NCI-H187 (cell line): Measurements from ENCODE around the gene FBXO36.
"Not testable (repeated sequence)": the region's sequence is repeated elsewhere in the genome, so short reads cannot be mapped to it uniquely, and the experiment has no call there.

Experiments
- DNase-seq, 2 experiments: peaks; one replicate each; lab custom pipeline; 2025; lab: John Stamatoyannopoulos, UW

Gene FBXO36, protein sequence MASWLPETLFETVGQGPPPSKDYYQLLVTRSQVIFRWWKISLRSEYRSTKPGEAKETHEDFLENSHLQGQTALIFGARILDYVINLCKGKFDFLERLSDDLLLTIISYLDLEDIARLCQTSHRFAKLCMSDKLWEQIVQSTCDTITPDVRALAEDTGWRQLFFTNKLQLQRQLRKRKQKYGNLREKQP

DNA sequence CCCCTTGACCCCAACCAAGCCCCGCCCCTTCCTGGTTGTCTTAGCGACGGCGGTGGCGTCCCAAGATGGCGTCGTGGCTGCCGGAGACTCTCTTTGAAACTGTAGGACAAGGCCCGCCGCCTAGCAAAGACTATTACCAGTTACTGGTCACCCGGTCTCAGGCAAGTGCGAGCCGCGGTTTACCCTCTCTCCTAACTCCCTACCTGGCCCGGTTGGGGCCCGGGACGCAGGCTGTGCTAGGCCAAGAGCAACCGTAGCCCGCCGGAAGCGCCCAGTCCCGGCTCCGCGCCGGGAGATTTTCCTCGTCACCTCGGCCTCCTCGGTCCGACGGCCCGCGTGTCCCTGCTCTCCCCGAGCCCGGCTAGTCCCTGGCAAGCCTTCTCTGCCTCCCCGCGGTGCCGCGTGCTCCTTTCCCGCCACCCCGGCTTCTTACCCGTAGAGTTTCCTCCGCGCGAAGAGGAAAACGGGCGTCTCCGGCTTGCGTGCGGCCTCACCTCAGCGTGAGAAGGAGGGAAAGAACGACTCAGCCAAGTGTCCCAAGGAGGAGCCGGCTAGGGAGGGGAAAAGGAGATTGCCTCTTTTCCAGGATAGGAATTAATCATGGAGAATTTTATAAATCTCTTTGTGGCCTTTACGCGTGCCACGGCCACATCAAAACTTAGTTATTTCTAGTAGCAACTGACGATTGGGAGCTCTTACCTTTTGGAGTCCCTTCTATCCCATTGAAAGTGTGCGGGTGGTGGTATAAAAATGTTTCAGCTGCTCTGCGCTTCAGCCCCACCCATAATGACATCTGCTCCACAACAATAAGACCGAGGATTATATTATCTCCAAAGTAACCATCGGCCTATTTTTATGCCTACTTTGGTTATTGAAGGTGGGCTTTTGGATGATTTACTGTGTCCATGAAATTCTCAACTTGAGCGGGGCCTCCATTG, at the start of gene FBXO36:
FBXO36 (plus strand) TSS at position 55 of the 938 bp plus-strand sequence; CDS start at position 66, 11 bp downstream.
- peak; percentile 43 to 44 for DNase-seq

DNA sequence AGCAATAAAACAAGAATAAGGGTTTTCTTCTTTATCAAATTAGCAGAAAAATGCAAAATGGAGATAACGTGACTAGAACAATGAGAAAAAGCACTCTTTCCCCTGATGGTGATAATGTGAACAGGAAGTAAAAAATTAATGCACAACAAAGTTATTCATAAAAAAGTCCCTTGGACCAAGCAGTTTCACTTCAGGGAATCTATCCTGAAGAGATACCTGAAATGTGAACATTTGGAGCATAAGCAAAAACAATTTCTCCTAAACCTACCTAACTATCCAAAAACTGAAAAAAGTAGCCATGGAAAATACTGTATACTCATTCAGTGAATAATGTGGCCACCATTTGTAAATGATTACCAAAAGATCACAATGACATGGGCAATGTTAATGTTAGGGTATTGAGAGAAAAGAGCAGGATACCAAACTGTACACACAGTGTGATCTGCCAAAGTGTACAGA, 49.2 kb upstream of the FBXO36 start:
- DNase-seq, result no peak

DNA sequence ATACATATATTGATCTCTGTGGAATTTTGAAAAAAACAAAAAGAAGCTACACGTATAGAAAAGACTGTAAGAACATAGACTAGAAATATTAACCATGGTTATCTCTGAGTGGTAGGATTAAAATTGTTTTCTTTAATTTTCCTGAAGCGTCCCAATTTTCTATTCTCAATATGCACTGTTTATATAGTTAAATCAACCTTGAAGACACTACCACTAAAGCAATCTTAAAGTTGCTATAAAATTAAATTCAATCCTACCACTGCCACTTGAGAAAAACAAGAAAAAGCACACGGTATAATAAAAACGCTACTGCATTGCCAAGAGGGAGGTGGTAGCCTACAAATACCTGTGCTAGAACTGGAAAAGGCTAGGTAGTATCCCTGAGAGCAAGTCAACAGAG, 47.7 kb upstream of the FBXO36 start:
- DNase-seq, result no peak

DNA sequence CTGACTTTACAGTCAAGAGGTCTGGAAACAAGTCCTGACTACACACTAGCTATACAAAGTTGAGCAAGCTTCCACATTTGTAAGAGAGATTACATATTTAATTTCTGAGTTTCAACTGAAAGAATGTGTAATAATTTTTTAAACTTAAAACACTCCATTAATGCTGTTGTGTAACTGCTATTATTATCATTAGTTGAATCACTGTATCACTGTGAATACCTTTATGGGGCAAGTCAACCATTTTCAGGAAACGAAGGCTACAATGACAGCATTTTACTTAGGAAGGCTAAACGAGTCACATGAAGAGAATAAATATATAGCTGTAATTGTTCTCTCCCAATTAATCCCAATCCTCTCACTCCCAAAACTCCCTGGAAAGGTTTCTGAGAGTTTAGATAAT, 46.8 kb upstream of the FBXO36 start:
- no peak for DNase-seq

DNA sequence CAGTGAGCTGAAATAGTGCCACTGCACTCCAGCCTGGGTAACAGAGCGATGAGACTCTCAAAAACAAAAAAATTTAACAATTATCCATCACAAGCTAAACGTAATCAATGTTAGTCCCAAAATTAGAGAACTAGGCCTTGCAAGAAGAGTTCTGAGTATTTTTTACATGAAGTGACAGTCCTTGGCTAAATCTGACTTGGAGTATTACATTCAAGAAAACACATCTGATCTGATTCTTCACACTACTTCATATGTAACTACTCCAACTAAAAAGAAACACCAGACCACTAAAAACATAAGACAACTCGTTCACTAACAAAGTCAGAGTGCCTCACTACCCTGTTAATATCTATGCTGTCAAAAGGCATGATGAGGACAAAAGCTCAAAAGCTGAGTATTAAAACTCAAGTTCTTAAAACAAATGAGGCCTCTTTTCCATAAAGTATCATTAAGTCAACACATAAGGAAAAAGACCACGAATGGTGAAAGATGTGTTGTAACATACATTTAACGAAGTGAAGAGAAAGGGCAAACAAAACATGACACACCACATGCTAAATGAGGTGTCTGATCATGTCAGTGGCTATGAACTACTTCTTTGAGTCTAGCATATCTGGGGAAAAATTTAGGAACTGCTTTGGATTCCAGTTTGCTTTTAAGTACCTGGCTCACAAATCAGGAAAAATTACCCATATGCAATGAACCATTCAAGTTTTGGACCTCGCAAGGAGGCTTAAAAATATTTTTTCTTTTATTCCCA, 42.9 kb upstream of the FBXO36 start:
- DNase-seq, result no peak

DNA sequence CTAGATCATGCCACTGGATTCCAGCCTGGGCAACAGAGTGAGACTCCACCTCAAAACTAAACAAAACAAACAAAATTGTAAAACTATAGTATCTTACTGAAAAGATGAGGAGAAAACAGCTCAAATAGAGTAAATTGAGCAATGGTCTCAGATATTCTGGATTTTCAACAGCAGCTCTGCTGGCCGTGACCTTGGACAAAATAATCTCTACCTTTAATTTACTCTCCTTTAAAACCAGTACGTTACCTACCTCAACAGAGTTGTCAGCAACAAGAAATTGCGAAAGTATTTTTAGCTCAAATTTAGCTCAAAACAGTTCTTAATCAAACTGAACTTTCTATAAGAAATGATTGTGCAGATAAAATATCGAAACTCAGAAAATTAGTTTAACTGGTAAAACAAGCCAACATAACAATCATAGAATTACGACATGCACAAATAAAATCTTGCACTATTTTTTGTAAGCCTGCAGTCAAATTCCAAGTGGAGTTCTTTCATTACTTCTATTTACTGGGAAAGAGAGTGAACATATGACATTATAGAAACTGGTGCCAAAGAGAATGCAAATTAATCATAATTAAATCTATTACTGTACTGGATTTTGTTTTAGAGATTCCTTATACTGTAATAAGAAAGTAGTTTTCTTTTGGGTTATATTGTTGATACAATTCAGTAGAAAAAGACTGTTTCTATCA, 41.3 kb upstream of the FBXO36 start:
- DNase-seq, result no peak

DNA sequence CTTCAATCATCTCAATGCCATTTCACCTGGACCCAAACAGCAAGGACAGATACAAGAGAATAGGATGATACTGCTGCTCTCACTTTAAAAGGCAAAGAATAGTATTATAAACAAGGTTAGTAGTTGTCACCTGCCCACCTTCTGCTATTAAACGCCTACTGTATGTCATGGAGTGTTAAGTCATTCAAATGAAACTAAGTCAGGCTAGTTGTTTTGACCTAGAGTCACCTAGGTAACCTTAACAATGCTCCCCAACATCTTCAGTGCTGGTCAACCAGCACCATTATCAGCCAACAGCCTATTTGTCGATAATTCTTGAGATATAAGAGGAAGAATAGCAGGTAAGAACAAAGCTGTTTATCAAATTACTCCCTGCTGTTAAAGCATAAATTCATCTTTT, 39.7 kb upstream of the FBXO36 start:
- no peak for DNase-seq

DNA sequence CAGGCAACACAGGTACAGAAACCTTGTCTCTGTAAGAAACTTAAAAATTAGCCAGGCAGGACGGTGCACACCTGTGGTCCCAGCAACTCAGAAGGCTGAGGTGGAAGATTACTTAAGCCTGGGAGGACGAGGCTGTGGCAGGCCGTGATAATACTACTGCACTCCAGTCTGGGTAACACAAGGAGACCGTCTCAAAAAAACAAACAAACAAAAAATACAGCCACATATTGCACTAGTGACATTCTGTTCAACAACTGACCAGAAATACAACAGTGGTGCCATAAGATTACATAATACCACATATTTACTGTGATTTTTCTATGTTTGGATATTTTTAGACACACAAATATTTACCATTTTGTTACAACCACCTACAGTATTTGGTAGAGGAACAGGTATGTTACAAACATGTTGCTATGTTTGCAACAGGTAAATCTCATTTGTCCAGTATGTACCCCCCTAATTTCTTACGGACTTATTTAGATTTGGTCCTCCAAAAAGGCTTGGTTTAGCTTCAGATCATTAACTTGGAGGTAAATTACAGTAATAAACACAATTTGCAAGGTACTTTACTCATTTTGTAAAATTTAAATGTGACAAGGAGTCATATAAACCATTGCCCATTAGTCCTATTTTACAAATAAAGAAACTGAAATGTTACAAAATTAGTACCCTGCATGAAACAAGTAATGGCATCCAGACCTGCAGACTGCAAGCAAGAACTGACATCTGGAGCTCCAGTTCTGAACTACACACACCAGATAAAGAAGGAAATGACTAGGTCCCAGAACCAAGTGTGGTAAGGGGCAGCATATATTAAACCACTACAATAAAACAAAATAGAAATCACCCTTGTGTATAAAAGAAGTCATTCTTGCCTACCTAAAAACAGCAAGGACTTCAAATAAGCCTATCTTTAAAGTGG, 37.3 kb upstream of the FBXO36 start:
- no peak for DNase-seq

DNA sequence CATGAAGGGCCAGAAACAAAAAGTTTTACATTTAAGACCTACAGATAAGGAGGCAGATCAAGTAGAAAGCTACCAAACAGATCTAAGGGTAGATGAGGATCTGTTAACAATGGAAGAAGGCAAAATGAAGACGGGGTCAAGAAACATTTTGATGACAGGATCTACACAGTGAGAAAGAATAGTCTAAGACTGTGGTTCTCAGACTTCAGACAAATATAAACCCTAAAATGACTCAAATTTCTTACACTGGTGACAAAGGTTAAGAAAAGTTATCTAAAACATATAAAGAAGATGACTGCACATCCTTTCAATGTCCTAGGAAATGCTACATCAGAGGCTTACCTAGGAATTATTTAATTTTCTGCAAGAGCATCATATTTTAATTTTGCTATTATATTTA, 34.9 kb upstream of the FBXO36 start:
- no peak for DNase-seq

DNA sequence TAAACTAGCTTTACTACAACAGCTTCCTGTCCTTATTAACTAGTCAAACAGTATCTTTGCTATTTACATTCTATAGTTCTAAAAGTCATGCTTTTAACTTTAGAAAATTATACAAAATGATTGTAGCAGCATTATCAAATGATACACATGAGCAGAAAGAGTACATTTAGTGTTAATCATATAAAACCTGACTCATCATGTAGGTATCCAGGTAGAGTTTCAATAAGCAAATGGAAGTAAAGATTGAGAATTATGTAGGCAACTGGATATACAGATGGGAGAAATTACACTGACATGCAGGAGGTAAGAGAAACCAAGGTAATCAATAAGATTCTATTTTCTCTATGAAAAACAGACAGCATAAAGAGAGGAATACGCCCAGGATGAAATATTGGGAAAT, 34.3 kb upstream of the FBXO36 start:
- DNase-seq, result no peak

DNA sequence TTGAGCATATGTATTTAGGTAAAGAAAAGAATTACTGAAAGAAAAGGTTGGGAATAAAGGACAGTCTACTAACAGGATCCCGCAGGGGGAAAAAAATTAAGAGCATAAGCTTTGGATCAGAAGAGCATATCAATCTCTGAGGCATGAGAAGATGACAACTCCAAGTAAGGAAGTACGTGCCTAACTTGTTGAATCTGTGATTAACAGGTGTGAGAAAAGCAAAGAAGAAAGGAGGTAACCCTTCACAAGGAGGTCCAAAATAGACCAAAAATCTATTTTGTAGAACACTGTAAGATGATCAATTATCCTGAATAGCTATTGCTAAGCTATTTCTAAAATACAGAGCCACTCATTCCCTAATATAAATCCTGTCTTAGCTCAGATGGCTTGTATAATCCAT, 33.3 kb upstream of the FBXO36 start:
- no peak for DNase-seq

DNA sequence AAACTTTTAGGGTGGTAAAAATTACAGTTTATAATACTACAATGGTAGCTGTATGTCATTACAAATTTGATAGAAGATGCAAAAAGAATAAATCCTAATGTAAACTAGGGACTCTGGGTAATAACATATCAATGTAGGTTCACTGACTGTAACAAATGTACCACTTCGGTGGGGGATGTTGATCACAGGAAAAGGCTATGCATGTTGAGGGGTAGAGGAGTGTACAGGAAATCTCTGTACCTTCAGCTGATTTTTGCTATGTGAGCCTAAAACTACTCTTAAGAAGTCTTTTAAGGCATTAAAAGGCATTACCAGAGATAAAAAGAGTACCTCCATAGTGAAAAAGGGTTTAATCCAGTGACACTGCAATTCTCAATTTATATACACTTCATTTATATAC, 25.4 kb upstream of the FBXO36 start:
- DNase-seq, result no peak

DNA sequence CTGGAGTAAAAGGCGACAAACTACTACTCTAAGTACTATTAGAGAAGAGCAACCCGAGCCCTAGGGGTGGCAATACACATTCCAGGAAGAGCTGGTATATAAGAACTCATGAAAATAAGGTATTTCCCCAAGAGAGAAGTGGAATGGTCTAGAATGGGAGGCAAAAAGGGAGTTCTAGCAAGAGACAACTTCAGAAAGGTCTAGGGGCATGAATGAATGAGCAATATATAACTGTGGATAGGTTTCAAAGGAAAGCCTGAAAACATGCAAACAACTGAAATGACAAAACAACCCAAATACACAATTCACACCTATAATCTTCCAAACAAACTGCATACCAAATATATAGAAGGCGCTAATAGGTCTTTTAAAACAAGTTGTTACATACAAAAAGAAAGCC, 22.7 kb upstream of the FBXO36 start:
- no peak for DNase-seq

DNA sequence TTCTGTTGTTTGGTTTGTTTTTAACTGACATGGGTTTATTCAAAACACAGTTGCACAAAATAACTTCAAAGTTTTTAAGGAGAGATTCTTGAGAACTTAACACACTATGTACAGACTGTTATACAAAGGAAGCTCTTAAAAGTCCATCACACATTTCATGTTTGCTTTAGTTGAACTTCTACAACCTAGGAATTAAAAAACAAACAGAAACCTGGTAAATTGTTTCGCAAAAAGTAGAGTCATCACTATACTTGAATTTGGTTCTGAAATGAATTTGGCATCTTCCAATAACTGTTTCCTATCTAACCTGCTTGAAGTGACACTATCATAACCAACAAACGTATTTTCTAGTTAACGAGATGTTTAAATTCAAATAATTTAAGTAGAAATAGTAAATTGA, 22.3 kb upstream of the FBXO36 start:
- no peak for DNase-seq

DNA sequence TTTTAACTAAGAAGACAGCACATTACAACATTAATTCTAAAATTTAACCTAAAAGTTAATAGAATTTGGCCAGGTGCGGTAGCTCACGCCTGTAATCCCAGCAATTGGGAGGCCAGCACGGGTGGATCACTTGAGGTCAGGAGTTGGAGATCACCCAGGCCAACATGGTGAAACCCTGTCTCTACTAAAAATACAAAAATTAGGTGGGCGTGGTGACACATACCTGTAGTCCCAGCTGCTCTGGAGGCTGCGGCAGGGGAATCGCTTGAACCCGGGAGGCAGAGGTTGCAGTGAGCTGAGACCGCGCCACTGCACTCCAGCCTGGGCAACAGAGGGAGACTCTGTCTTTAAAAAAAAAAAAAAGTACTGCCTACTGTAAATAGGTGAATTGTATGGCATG, 21.8 kb upstream of the FBXO36 start:
- DNase-seq, result not testable (repeated sequence)

DNA sequence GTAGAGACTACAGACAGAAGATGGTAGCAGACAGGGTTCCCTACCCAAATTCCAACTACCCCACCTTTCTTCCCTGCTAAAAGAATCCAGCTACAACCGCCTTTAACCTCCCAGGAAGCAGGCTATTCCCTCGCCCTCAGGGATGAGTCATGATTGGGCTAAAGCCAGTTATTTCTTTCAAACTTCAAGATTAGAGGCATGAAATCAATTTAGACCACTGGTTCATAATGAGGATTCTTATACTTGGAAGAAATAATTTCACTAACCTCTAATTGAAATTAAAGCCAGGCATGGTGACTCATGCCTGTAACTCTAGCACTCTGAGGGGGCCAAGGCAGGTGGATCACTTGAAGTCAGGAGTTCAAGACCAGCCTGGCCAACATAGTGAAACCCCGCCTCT, 20.5 kb upstream of the FBXO36 start:
- DNase-seq, result no peak

DNA sequence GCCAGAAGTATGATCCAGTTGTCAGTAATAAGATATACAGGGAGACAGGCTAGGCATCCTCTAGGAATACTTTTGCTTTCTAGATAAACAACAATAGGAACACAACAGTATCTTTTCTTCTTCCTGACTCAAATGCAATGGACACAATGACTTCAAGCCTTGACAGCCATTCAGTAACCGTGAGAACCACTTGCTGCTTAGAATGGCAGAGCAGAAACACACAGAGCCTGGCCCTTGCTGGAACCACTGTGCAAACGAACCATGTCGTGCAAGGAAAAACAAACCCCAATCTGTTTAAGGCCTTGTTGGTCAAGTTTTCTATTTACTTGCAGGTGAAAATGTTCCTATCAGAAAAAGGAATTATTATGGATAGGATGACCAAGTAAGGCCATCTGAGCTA, 19.3 kb upstream of the FBXO36 start:
- no peak for DNase-seq

DNA sequence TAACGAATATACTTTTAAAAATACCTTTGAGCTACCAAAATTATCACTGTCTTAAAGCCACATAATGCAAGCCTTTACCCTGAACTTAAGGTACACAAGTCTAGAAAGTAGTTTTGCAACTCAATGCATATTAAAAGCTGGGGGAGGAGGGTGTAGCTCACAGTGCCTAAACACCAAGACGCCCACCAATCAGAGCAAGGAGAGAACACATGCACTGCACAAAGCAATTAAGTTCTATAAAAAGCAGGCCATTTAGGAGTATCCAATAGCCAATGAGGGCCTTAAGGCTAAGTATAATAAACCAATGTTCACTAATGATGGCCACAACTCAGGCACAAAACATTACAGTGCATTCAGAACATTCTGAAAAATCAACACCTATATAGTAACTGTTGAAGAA, 16.7 kb upstream of the FBXO36 start:
- DNase-seq, result no peak

DNA sequence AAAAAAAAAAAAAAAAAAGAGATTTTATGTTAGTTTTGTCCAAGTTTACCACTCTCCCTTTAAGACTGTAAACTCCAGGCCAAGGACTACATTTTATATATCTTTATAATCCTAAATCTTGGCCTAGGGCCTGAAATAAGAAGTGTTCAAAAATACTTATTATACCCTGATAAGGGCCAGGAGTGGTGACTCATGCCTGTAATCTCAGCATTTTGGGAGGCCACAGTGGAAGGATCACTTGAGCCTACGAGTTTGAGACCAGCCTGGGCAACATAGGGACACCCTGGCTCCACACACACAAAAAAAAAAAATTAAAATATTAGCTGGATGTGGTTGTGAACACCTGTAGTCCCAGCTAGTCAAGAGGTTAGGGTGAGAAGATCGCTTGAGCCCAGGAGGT, 13.2 kb upstream of the FBXO36 start:
- DNase-seq, result no peak

DNA sequence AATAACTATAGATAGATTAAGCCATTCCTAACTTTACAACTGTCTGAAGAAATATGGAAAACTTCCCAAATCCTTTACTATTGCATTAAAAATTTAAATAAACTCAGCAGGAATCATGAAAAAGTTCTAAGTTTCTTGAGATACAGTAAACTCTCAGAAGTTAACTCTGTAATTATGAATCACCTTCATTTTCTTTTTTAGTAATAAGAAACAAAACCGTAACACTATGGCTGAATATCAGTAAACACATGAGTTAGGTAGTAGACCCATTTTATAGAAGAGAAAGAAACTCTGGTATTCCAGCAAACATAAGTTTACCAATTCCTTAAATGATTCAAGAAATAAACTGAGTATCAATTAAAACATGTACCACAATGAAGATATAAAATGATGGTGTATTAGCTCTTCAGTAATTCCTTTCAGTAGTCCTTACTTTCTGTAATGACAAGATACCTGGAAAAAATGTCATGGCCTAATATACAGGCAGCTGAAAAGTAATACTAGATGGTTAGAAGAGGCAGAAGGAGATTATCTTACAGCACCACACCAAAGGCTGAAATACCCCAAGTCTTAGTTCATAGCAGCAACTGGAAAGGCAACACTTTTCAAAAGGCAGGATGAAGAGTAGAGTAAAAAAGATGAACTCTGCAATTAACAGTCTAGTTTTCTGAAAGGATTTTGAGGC, 12.0 kb upstream of the FBXO36 start:
- no peak for DNase-seq
